Endothelial cell of umbilical vein (primary cell): ENCODE data around the gene TMEM94. TPM values are rescaled to one million over a fixed set of nuclear protein-coding genes. Genes with fewer than 3 reads are reported as not detected.

ENCODE experiments used
- BruUV-seq: library from RNA; stranded (reverse); fragments of 400-500 nt; replicated peaks from 2 replicates; lab custom pipeline; 2021; lab: Mats Ljungman, UMichigan
- CTCF ChIA-PET: fragments of 300-600, 350-600 bp; sonication (Branson Sonifier 250); formaldehyde crosslinking; loops from one replicate; lab custom pipeline; 2021; ENCODE audit warnings: antibody characterized with exemption, inconsistent platforms; lab: Charles Lee
- POLR2A ChIA-PET: fragments of 300-600, 350-600 bp; sonication (Branson Sonifier 250); formaldehyde crosslinking; loops from one replicate; lab custom pipeline; 2021; ENCODE audit warnings: antibody characterized with exemption, inconsistent platforms; lab: Charles Lee
- DNase-seq: peaks from one replicate; pipeline ENCODE4 v3.0.0-alpha.2; 2011; ENCODE audit warnings: low read depth, low spot score
- FAIRE-seq: peaks from 2 replicates; lab custom pipeline; 2011; peaks lifted over from hg19 to GRCh38; lab: Jason Lieb, UNC
- H2AFZ ChIP-seq: 2 replicates; pipeline ENCODE4 v1.6.0; 2012; ENCODE audit warnings: low read depth, low read length, control low read depth, inconsistent platforms
- H3K27ac ChIP-seq: 2 replicates; pipeline ENCODE4 v1.5.1; 2011; ENCODE audit warnings: low read depth, mild to moderate bottlenecking, control low read depth, low read length, moderate library complexity; ENCODE audit not compliant: insufficient read depth
- H3K27me3 ChIP-seq, 2 experiments: 2 replicates each; pipeline versions ENCODE4 v1.6.0 to v1.6.1; 2011; ENCODE audit warnings: low read length in 2 of 2, mixed read lengths in 1 of 2; ENCODE audit not compliant: control insufficient read depth in 2 of 2, insufficient read depth in 2 of 2
- H3K36me3 ChIP-seq, 2 experiments: 2 replicates in 1 of 2; 3 replicates in 1 of 2; pipeline ENCODE4 v1.5.1; 2011; ENCODE audit warnings: low read length in 2 of 2, mild to moderate bottlenecking in 1 of 2, moderate library complexity in 1 of 2; ENCODE audit not compliant: control insufficient read depth in 2 of 2, insufficient read depth in 2 of 2; ENCODE audit errors: extremely low read depth in 1 of 2
- H3K4me1 ChIP-seq: 3 replicates; pipeline ENCODE4 v1.5.1; 2011; ENCODE audit warnings: mild to moderate bottlenecking, low read length; ENCODE audit not compliant: control insufficient read depth, insufficient read depth; ENCODE audit errors: extremely low read depth
- H3K4me2 ChIP-seq: 2 replicates; pipeline ENCODE4 v1.6.1; 2011; ENCODE audit warnings: low read length, control low read depth, mixed read lengths; ENCODE audit not compliant: insufficient read depth
- H3K4me3 ChIP-seq, 3 experiments: fragments of 200-600 bp in 1 of 3; sonication (generic), shearing (Covaris generic) in 1 of 3; replicated peaks in 1 of 3; 2 replicates each; pipeline ENCODE4 v1.5.1; 2011 to 2016; ENCODE audit warnings: control low read depth in 3 of 3, low read length in 3 of 3, mild to moderate bottlenecking in 2 of 3, inconsistent platforms in 1 of 3, low read depth in 1 of 3, moderate library complexity in 1 of 3; ENCODE audit not compliant: insufficient read depth in 1 of 3
- H3K79me2 ChIP-seq: 2 replicates; pipeline ENCODE4 v1.6.0; 2012; ENCODE audit warnings: low read length, inconsistent platforms; ENCODE audit not compliant: control insufficient read depth, insufficient read depth
- H3K9ac ChIP-seq: replicated peaks from 2 replicates; pipeline ENCODE3; 2011; ENCODE audit warnings: low read length, control low read depth; ENCODE audit not compliant: insufficient read depth; ENCODE audit errors: extremely low read depth
- H3K9me1 ChIP-seq: replicated peaks from 3 replicates; pipeline ENCODE4 v1.6.0; 2011; ENCODE audit warnings: mild to moderate bottlenecking, low read length; ENCODE audit not compliant: control insufficient read depth, insufficient read depth; ENCODE audit errors: extremely low read depth
- H3K9me3 ChIP-seq: replicated peaks from 2 replicates; pipeline ENCODE4 v1.5.1; 2012; ENCODE audit warnings: low read length, inconsistent platforms; ENCODE audit not compliant: control insufficient read depth, insufficient read depth
- H4K20me1 ChIP-seq: replicated peaks from 2 replicates; pipeline ENCODE3; 2011; ENCODE audit warnings: mild to moderate bottlenecking, low read length; ENCODE audit not compliant: control insufficient read depth, insufficient read depth; ENCODE audit errors: extremely low read depth
- CTCF ChIP-seq, 2 donors: IDR thresholded peaks; 1 replicate in 1 of 2; 2 replicates in 1 of 2; pipeline ENCODE4 v1.5.1; 2011; ENCODE audit warnings: low read length in 2 of 2, mild to moderate bottlenecking in 2 of 2, moderate library complexity in 2 of 2, control low read depth in 1 of 2, inconsistent platforms in 1 of 2, low read depth in 1 of 2; ENCODE audit not compliant: insufficient read depth in 1 of 2; ENCODE audit errors: extremely low read depth in 1 of 2
- EZH2 ChIP-seq: IDR thresholded peaks from 2 replicates; pipeline ENCODE4 v1.6.1; 2012; ENCODE audit warnings: borderline replicate concordance, low read depth, mild to moderate bottlenecking, moderate library complexity, low read length, inconsistent platforms; ENCODE audit not compliant: severe bottlenecking
- FOS ChIP-seq: IDR thresholded peaks from 2 replicates; pipeline ENCODE4 v1.6.1; 2011; ENCODE audit warnings: mild to moderate bottlenecking, low read length, moderate library complexity, borderline replicate concordance; ENCODE audit not compliant: insufficient read depth
- GATA2 ChIP-seq: IDR thresholded peaks from 2 replicates; pipeline ENCODE4 v1.7.0; 2011; ENCODE audit warnings: low read depth, mild to moderate bottlenecking, moderate library complexity, mixed read lengths, low read length; ENCODE audit not compliant: insufficient read length, insufficient read depth
- JUN ChIP-seq: IDR thresholded peaks from 2 replicates; pipeline ENCODE4 v1.6.1; 2011; ENCODE audit warnings: borderline replicate concordance, low read depth; ENCODE audit not compliant: insufficient read length, insufficient read depth
- MAX ChIP-seq: IDR thresholded peaks from 2 replicates; pipeline ENCODE4 v1.6.1; 2011; ENCODE audit not compliant: insufficient read depth, insufficient read length
- MYC ChIP-seq: IDR thresholded peaks from one replicate; pipeline ENCODE4 v1.6.1; 2011; ENCODE audit warnings: mild to moderate bottlenecking, low read depth, low read length
- POLR2A ChIP-seq: IDR thresholded peaks from 2 replicates; pipeline ENCODE4 v1.6.1; 2012; ENCODE audit warnings: low read depth, mild to moderate bottlenecking, control low read depth, low read length
- POLR2AphosphoS5 ChIP-seq: IDR thresholded peaks from 2 replicates; pipeline ENCODE4 v1.6.1; 2012; ENCODE audit warnings: low read depth, mild to moderate bottlenecking, control low read depth, low read length, moderate library complexity; ENCODE audit not compliant: insufficient read depth
- dilution Hi-C: fragments of 300-500 bp; cut with MboI; formaldehyde crosslinking; loops from one replicate; pipeline ENCODE4 v1.15.0; 2019; ENCODE audit warnings: low sequenced_read_pairs; ENCODE audit not compliant: extremely low pct_ligation_motif_present
- intact Hi-C: fragments of 100-400 bp; cut with micrococcal nuclease; formaldehyde crosslinking; loops from one replicate; pipeline ENCODE4 v1.10.0; 2022
- polyA plus RNA-seq, 4 experiments: library from polyadenylated mRNA; depleted of rRNA in 3 of 4; stranded (reverse) in 3 of 4; unstranded in 1 of 4; fragments of >200 nt; gene quantifications; 2 replicates each; pipeline versions ENCODE4 v1.2.1 to v1.2.3, GENCODE V29; 2011 to 2012; ENCODE audit warnings: missing spikeins in 1 of 4
- total RNA-seq: library from RNA; stranded (reverse); gene quantifications from 2 replicates; pipeline ENCODE4 v1.2.3, GENCODE V29; 2021

The TMEM94 gene
- total and polyA plus RNA-seq, 2 donors (not counting 3 experiments of a cell fraction or from before 2014, with no cell fraction given), result 69.2 to 75.9 TPM

GRCh38 chr17:75459590-75460267, 3.3 kb downstream of the TMEM94 start:
- peaks cover 9% of the 10 kb centered on the region for H3K79me2 ChIP-seq
- no peak overlapping the region for H3K27ac ChIP-seq
- no peaks in the 10 kb centered on the region for H3K27me3 ChIP-seq
- no peaks in the 10 kb centered on the region for H3K9me3 ChIP-seq
- H3K4me2 ChIP-seq, result no peak overlapping the region
- ChIA-PET POLR2A (no interaction called here), CTCF (no interaction called here)
- H3K9ac ChIP-seq, result no peak overlapping the region
- intact Hi-C loops (no loop called here), dilution Hi-C loops (no loop called here)
- H3K4me1 ChIP-seq, result peaks cover 13% of the 10 kb centered on the region
- no TSS peak for BruUV-seq
- no peak overlapping the region for H3K4me3 ChIP-seq
- H4K20me1 ChIP-seq, result no peaks in the 10 kb centered on the region
- DNase-seq, result no peak
- no peak overlapping the region for H2AFZ ChIP-seq
- TF ChIP-seq POLR2A (no peak), MYC (no peak)
- no peaks in the 10 kb centered on the region for H3K36me3 ChIP-seq
- FAIRE-seq, result no peak
- H3K9me1 ChIP-seq, result no peaks in the 10 kb centered on the region

- no peak overlapping the region for H3K4me2 ChIP-seq
- peaks cover 13% of the 10 kb centered on the region for H3K4me1 ChIP-seq
- H3K27me3 ChIP-seq, result no peaks in the 10 kb centered on the region
- DNase-seq, result no peak
- ChIA-PET POLR2A (no interaction called here), CTCF (no interaction called here)
- no peak overlapping the region for H3K9ac ChIP-seq
- no peaks in the 10 kb centered on the region for H3K9me1 ChIP-seq
- no TSS peak for BruUV-seq
- H3K79me2 ChIP-seq, result peaks cover 9% of the 10 kb centered on the region
- no peaks in the 10 kb centered on the region for H4K20me1 ChIP-seq
- H3K9me3 ChIP-seq, result no peaks in the 10 kb centered on the region
- TF ChIP-seq MAX, result no peak
- no peak for TF ChIP-seq POLR2A
- TF ChIP-seq FOS, result no peak
- no peak for TF ChIP-seq GATA2
- no peak for TF ChIP-seq EZH2
- TF ChIP-seq JUN, result no peak
- no peak for TF ChIP-seq MYC
- no peak for TF ChIP-seq POLR2AphosphoS5
- TF ChIP-seq CTCF (IDR thresholded peaks at IDR 0.05; ENCODE audit: extremely low read depth in 1 of 2, insufficient read depth in 1 of 2, low read depth in 1 of 2, low read length in 2 of 2), result no peak
- intact Hi-C loops (no loop called here), dilution Hi-C loops (no loop called here)
- FAIRE-seq, result no peak
- no peak overlapping the region for H2AFZ ChIP-seq
- H3K4me3 ChIP-seq, result no peak overlapping the region
- H3K36me3 ChIP-seq, result no peaks in the 10 kb centered on the region
- no peak overlapping the region for H3K27ac ChIP-seq
Measured at GRCh38 chr17:75460295-75460694, 3.9 kb downstream of the TMEM94 start.
